HPDE6-E6E7 (cell line): ENCODE results near the gene MTMR3.
"Not testable (repeated sequence)": the region's sequence is repeated elsewhere in the genome, so short reads cannot be mapped to it uniquely, and the experiment has no call there.

ENCODE experiments used
- DNase-seq: peaks from one replicate; pipeline ENCODE4 v3.0.0; 2011; ENCODE audit warnings: missing footprints; ENCODE audit errors: extremely low spot score

MTMR3 gene

GRCh38 chr22:30054067-30054763, 171.2 kb downstream of the MTMR3 start:
- no peak for DNase-seq

DNA sequence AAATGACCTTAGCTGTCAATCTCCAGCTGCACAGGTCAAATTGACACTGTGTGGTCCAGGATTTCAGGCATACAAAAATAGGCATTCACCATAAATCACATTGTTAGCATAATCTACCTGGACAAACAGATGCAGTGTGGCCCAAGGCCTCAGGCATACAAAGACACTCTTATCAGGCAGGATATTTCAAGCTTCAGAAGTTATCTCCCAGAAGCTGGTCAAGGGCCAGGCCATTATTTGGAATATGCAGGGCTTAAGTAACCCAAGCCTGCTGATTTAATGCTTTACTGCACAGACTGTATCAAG, 171.7 kb downstream of the MTMR3 start:
- no peak for DNase-seq

GRCh38 chr22:30056015-30056414, 173.0 kb downstream of the MTMR3 start:
- DNase-seq = no peak

- no peak for DNase-seq
Observed at GRCh38 chr22:30057375-30057774, 174.4 kb downstream of the MTMR3 start.

GRCh38 chr22:30059346-30060020, 176.5 kb downstream of the MTMR3 start:
- DNase-seq = not testable (repeated sequence)

GRCh38 chr22:30061094-30061493, 178.1 kb downstream of the MTMR3 start:
- not testable (repeated sequence) for DNase-seq

DNA sequence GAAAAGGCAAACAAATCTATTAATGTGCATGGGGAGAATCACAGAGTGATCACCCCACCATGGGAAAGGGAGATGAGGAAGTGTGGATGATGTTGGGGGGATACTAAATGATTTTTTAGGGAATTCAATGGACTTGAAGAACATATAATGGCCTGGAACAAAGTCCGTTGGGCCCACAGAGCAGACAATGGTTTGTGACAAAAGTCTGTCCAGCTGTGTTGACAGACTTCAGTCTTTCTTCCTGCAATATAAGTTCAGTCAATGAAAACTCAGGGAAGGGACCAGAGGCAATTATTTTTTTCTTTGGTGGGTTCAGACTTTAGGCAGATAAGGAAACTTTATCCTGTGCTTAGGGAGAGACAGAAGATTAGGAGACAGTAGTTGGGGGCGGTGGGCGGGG, 179.3 kb downstream of the MTMR3 start:
- no peak for DNase-seq

DNA sequence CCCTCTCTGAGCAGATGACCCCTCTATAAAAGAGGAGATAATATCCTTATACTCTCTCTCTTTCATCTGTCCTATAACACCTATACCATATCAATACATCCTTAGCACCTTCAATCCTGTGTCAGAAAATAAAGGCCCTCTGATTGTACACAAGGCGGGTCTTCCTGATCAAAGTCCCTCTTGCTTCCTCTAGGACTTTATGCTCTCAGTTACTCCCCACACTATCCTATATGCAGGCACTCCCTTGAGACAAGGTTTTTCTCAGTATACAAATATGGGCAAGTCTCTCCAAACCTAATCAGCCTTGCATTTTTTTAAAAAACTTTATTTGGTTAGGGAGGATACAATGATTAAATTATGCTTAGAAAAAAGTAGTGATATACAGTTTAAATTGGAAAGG, 180.0 kb downstream of the MTMR3 start:
- DNase-seq = no peak

DNA sequence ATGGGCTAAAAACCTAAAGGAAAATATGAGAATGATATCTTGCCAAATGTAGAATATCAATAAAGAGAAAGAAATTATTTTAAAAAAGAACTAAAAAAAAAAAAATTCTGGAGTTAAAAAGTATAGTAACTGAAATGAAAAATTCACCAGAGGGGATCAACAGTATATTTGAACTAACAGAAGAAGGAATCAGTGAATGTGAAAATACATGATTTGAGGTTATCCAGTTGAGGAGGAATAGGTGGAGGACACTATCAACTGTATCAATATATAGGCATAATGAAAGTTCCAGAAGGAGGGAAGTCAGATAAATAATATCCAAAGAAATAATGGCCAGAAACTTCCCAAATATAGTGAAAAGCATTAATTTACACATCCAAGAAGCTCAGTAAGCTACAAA, 181.2 kb downstream of the MTMR3 start:
- no peak for DNase-seq

GRCh38 chr22:30073743-30074142, 190.8 kb downstream of the MTMR3 start:
- no peak for DNase-seq

- no peak for DNase-seq
Observed at GRCh38 chr22:30074147-30074546, 191.2 kb downstream of the MTMR3 start.

GRCh38 chr22:30074994-30075393, 192.0 kb downstream of the MTMR3 start:
- DNase-seq = no peak

DNA sequence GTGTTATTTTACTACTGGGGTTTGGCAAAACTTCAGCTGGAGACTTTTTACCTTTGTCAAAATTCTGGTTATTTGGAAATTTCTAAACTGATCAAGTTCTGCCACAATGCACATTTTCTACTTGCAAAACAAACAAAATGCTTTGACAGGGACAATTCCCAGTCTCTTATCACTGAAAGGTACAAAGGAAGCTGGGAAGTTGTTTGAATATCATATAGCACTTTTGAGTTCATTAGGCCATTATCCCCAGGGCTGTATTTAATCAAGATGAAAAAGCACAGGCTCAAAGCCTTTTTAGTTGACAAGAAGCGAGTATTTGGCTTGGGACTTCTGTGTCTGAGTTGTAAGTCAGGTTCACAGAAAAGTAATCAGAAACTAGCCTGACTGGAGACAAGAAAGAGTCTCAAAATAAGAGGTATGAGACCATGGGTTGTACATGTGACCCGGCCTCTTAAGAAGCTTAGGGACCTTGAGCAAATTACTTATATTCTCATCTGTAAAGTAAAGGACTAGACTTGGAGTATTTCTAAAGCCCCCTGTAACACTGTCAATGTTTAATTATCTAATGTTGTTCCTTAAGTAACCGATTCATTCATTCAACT, 194.4 kb downstream of the MTMR3 start:
- DNase-seq = no peak

GRCh38 chr22:30078320-30079311, 195.6 kb downstream of the MTMR3 start:
- no peak for DNase-seq

- no peak for DNase-seq
Observed at GRCh38 chr22:30079952-30080533, 197.1 kb downstream of the MTMR3 start, which contains the start of gene HORMAD2. HORMAD2 (plus strand) TSS chr22:30080464; CDS start chr22:30093953, 13,489 bp downstream.
